H9 (cell line): ENCODE results near the gene F3. TPM values are rescaled to one million over a fixed set of nuclear protein-coding genes. Genes with fewer than 3 reads are reported as not detected.

Experiments
- DNase-seq: peaks from one replicate; pipeline ENCODE4 v3.0.0-alpha.2; 2017
- H2AFZ ChIP-seq: one replicate; pipeline ENCODE4 v1.6.1; 2013; ENCODE audit warnings: mild to moderate bottlenecking, low read length, control low read depth, moderate library complexity
- H2AK5ac ChIP-seq: 2 replicates; pipeline ENCODE4 v1.6.1; 2013; ENCODE audit warnings: low read length, control low read depth, mixed read lengths; ENCODE audit not compliant: insufficient read length
- H2BK120ac ChIP-seq: one replicate; pipeline ENCODE4 v1.6.1; 2013; ENCODE audit warnings: low read depth, mild to moderate bottlenecking, low read length, control low read depth, inconsistent platforms; ENCODE audit not compliant: poor library complexity, severe bottlenecking
- H2BK12ac ChIP-seq: 2 replicates; pipeline ENCODE4 v1.6.1; 2013; ENCODE audit warnings: low read length, control low read depth, mixed read lengths, low read depth; ENCODE audit not compliant: insufficient read length
- H2BK15ac ChIP-seq: 2 replicates; pipeline ENCODE4 v1.6.1; 2013; ENCODE audit warnings: low read depth, low read length, control low read depth
- H2BK20ac ChIP-seq: one replicate; pipeline ENCODE4 v1.6.1; 2013; ENCODE audit warnings: low read depth, mild to moderate bottlenecking, low read length, control low read depth, inconsistent platforms; ENCODE audit not compliant: poor library complexity, severe bottlenecking
- H2BK5ac ChIP-seq: 2 replicates; pipeline ENCODE4 v1.6.1; 2013; ENCODE audit warnings: low read length, control low read depth, mixed read lengths; ENCODE audit not compliant: insufficient read length
- H3K14ac ChIP-seq: 2 replicates; pipeline ENCODE4 v1.6.1; 2013; ENCODE audit warnings: low read length, control low read depth; ENCODE audit not compliant: insufficient read depth
- H3K18ac ChIP-seq: 2 replicates; pipeline ENCODE4 v1.6.1; 2013; ENCODE audit warnings: low read depth, mild to moderate bottlenecking, mixed read lengths, low read length, control low read depth; ENCODE audit not compliant: insufficient read length
- H3K23ac ChIP-seq: 2 replicates; pipeline ENCODE4 v1.6.1; 2013; ENCODE audit warnings: low read length, control low read depth, mixed read lengths, low read depth; ENCODE audit not compliant: insufficient read length
- H3K23me2 ChIP-seq: 2 replicates; pipeline ENCODE4 v1.6.1; 2013; ENCODE audit warnings: low read depth, mild to moderate bottlenecking, mixed read lengths, low read length, control low read depth; ENCODE audit not compliant: insufficient read length, poor library complexity, severe bottlenecking
- H3K27ac ChIP-seq: 2 replicates; pipeline ENCODE4 v1.5.1; 2013; ENCODE audit warnings: low read length, control low read depth, mixed read lengths, low read depth; ENCODE audit not compliant: insufficient read length
- H3K27me3 ChIP-seq: 2 replicates; pipeline ENCODE4 v1.6.1; 2013; ENCODE audit warnings: low read length, control low read depth, inconsistent platforms; ENCODE audit not compliant: insufficient read depth
- H3K4ac ChIP-seq: 2 replicates; pipeline ENCODE4 v1.6.1; 2013; ENCODE audit warnings: low read depth, mild to moderate bottlenecking, control low read depth, inconsistent platforms, low read length, moderate library complexity
- H3K4me1 ChIP-seq: 2 replicates; pipeline ENCODE4 v1.6.1; 2013; ENCODE audit warnings: low read length, control low read depth, inconsistent platforms; ENCODE audit not compliant: insufficient read depth
- H3K4me2 ChIP-seq: 2 replicates; pipeline ENCODE4 v1.6.1; 2013; ENCODE audit warnings: low read length, control low read depth, mixed read lengths; ENCODE audit not compliant: insufficient read length, insufficient read depth
- H3K56ac ChIP-seq: 2 replicates; pipeline ENCODE4 v1.6.1; 2013; ENCODE audit warnings: low read depth, mild to moderate bottlenecking, mixed read lengths, low read length, control low read depth; ENCODE audit not compliant: insufficient read length
- H3K79me1 ChIP-seq: 2 replicates; pipeline ENCODE4 v1.6.1; 2013; ENCODE audit warnings: low read depth, mild to moderate bottlenecking, moderate library complexity, low read length, control low read depth, inconsistent platforms; ENCODE audit not compliant: insufficient read depth, poor library complexity, severe bottlenecking
- H3K79me2 ChIP-seq: 2 replicates; pipeline ENCODE4 v1.6.1; 2013; ENCODE audit warnings: low read length, control low read depth, inconsistent platforms; ENCODE audit not compliant: insufficient read depth
- H3K9ac ChIP-seq: 2 replicates; pipeline ENCODE4 v1.6.1; 2013; ENCODE audit warnings: low read length, control low read depth, mixed read lengths; ENCODE audit not compliant: insufficient read length; ENCODE audit errors: extremely low read depth
- H3K9me3 ChIP-seq: one replicate; pipeline ENCODE4 v1.6.1; 2013; ENCODE audit warnings: low read depth, low read length, inconsistent platforms; ENCODE audit not compliant: control insufficient read depth
- H3T11ph ChIP-seq: one replicate; pipeline ENCODE4 v1.6.1; 2013; ENCODE audit warnings: mild to moderate bottlenecking, low read length, control low read depth, inconsistent platforms
- H4K20me1 ChIP-seq: one replicate; pipeline ENCODE4 v1.6.1; 2013; ENCODE audit not compliant: control insufficient read depth, insufficient read length, insufficient read depth
- H4K5ac ChIP-seq: 2 replicates; pipeline ENCODE4 v1.6.1; 2013; ENCODE audit warnings: low read depth, mild to moderate bottlenecking, mixed read lengths, low read length, control low read depth; ENCODE audit not compliant: insufficient read length
- H4K8ac ChIP-seq: replicated peaks from 2 replicates; pipeline ENCODE4 v1.6.1; 2013; ENCODE audit warnings: low read length, control low read depth, mixed read lengths, low read depth; ENCODE audit not compliant: insufficient read length
- H4K91ac ChIP-seq: 2 replicates; pipeline ENCODE4 v1.6.1; 2013; ENCODE audit warnings: low read depth, mild to moderate bottlenecking, moderate library complexity, mixed read lengths, low read length, control low read depth; ENCODE audit not compliant: insufficient read length
- H3K27ac Mint-ChIP-seq, 3 experiments: 2 replicates in 2 of 3; 3 replicates in 1 of 3; pipeline ENCODE4 v1.8.0; 2020 to 2021; ENCODE audit warnings: mixed read lengths in 3 of 3, mild to moderate bottlenecking in 1 of 3, moderate library complexity in 1 of 3
- H3K27me3 Mint-ChIP-seq: 2 replicates; pipeline ENCODE4 v1.8.0; 2021; ENCODE audit warnings: low read depth, mild to moderate bottlenecking, moderate library complexity, mixed read lengths
- H3K36me3 Mint-ChIP-seq, 3 experiments: 2 replicates in 2 of 3; 3 replicates in 1 of 3; pipeline ENCODE4 v1.8.0; 2020 to 2021; ENCODE audit warnings: low read depth in 3 of 3, mixed read lengths in 3 of 3; ENCODE audit not compliant: insufficient read depth in 1 of 3
- H3K4me1 Mint-ChIP-seq, 2 experiments: 2 replicates each; pipeline ENCODE4 v1.8.0; 2020; ENCODE audit warnings: mixed read lengths in 2 of 2
- H3K4me3 Mint-ChIP-seq, 2 experiments: 2 replicates in 1 of 2; 3 replicates in 1 of 2; pipeline ENCODE4 v1.8.0; 2020 to 2021; ENCODE audit warnings: mild to moderate bottlenecking in 2 of 2, mixed read lengths in 2 of 2, moderate library complexity in 1 of 2
- H3K9me3 Mint-ChIP-seq, 2 experiments: 2 replicates in 1 of 2; 3 replicates in 1 of 2; pipeline ENCODE4 v1.8.0; 2020; ENCODE audit warnings: mild to moderate bottlenecking in 2 of 2, mixed read lengths in 2 of 2, moderate library complexity in 1 of 2
- WGBS: extraction: QIAGEN DNeasy Blood & Tissue Kit; methylation state at CpG from one replicate; pipeline ENCODE4 v1.1.7; 2013; ENCODE audit warnings: missing lambda C conversion rate, low lambda C conversion rate, mixed read lengths; ENCODE audit not compliant: insufficient read length; ENCODE audit errors: extremely low coverage; 5-methylcytosine and 5-hydroxymethylcytosine counted together
- total RNA-seq: library from RNA; stranded (reverse); gene quantifications from 2 replicates; pipeline ENCODE4 v1.2.1, GENCODE V29; 2021
- TF ChIP-seq, protein P1 (sequence below): fragments of 200-600 bp; sonication (generic); conservative IDR thresholded peaks from 3 replicates; pipeline ENCODE4 v1.8.0; 2021; ENCODE audit warnings: antibody characterized with exemption, mild to moderate bottlenecking

F3 gene
- total RNA-seq, 1 experiment from 2014 or later = 21.7 TPM

DNA sequence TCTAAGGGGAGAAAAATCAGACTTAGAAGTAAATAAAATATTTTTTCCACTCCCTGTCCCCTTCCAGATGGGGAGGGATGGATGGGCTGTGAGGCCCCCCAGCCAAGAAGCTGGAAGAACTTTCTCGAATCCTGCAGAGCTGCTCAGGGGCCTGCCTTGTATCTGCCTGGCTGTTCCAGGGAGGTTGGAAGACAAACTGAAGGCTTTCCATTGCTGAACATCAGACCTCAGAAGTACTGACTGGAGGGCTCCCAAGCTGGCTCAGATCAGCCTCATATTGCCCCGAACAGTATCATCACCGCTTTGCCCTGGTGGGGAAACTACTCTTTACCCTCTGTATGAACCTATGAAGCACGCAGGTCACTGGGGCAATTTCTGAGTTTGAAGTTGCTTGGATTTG is 12.4 kb upstream of the F3 start:
- no peak overlapping the region for H3K4ac ChIP-seq
- no peak for DNase-seq
- H2BK120ac ChIP-seq = no peak overlapping the region
- H3T11ph ChIP-seq = no peak overlapping the region
- H3K27me3 Mint-ChIP-seq = no peaks in the 10 kb centered on the region
- no peak overlapping the region for H4K91ac ChIP-seq
- H3K4me3 Mint-ChIP-seq = no peak overlapping the region
- no peak overlapping the region for H2AFZ ChIP-seq
- H2BK20ac ChIP-seq = no peak overlapping the region
- WGBS = no CpG with 5 or more reads among the region's 4 CpGs
- peaks cover 0 to 3% of the 10 kb centered on the region in 2 experiments; a peak in 2 of 5 replicates for H3K9me3 Mint-ChIP-seq
- H3K4me2 ChIP-seq = no peak overlapping the region
- no peak overlapping the region for H2BK15ac ChIP-seq
- H3K14ac ChIP-seq = no peak overlapping the region
- TF ChIP-seq, protein P1, sequence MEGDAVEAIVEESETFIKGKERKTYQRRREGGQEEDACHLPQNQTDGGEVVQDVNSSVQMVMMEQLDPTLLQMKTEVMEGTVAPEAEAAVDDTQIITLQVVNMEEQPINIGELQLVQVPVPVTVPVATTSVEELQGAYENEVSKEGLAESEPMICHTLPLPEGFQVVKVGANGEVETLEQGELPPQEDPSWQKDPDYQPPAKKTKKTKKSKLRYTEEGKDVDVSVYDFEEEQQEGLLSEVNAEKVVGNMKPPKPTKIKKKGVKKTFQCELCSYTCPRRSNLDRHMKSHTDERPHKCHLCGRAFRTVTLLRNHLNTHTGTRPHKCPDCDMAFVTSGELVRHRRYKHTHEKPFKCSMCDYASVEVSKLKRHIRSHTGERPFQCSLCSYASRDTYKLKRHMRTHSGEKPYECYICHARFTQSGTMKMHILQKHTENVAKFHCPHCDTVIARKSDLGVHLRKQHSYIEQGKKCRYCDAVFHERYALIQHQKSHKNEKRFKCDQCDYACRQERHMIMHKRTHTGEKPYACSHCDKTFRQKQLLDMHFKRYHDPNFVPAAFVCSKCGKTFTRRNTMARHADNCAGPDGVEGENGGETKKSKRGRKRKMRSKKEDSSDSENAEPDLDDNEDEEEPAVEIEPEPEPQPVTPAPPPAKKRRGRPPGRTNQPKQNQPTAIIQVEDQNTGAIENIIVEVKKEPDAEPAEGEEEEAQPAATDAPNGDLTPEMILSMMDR = no peak
- no peaks in the 10 kb centered on the region for H3K79me1 ChIP-seq
- no peaks in the 10 kb centered on the region for H4K20me1 ChIP-seq
- H3K9me3 ChIP-seq = no peaks in the 10 kb centered on the region
- no peak overlapping the region for H3K56ac ChIP-seq
- H3K79me2 ChIP-seq = no peaks in the 10 kb centered on the region
- H2BK12ac ChIP-seq = no peak overlapping the region
- no peak overlapping the region for H3K23ac ChIP-seq
- H3K36me3 Mint-ChIP-seq = peaks cover 0 to 3% (median 0%) of the 10 kb centered on the region in 3 experiments; a peak in 1 of 7 replicates
- no peak overlapping the region for H4K5ac ChIP-seq
- H4K8ac ChIP-seq = no peak overlapping the region
- H3K18ac ChIP-seq = no peak overlapping the region
- H3K4me1 ChIP-seq = peaks cover 16% of the 10 kb centered on the region; the same call in 1 of the 2 replicates
- H3K27ac Mint-ChIP-seq = no peak overlapping the region; a peak in 1 of 7 replicates
- H3K23me2 ChIP-seq = no peaks in the 10 kb centered on the region
- H3K4me1 Mint-ChIP-seq = peaks cover 49 to 52% of the 10 kb centered on the region in 2 experiments
- no peak overlapping the region for H2BK5ac ChIP-seq
- H2AK5ac ChIP-seq = no peak overlapping the region
- H3K27me3 ChIP-seq = no peaks in the 10 kb centered on the region
- H3K9ac ChIP-seq = no peak overlapping the region
- H3K27ac ChIP-seq = no peak overlapping the region
